Mesenteric fat pad (tissue), 1 donor: ENCODE data around the gene MFSD11. TPM values are rescaled to one million over a fixed set of nuclear protein-coding genes. Genes with fewer than 3 reads are reported as not detected.
"Not testable (repeated sequence)": the region's sequence is repeated elsewhere in the genome, so short reads cannot be mapped to it uniquely, and the experiment has no call there.

ENCODE experiments used
- DNase-seq: peaks from one replicate; pipeline ENCODE4 v3.0.0-alpha.2; 2020; ENCODE audit warnings: low spot score
- long read RNA-seq: library from polyadenylated mRNA; unstranded; transcript quantifications from one replicate; pipeline ENCODE4 v2.0.0, GENCODE V29; 2020
- total RNA-seq: library from RNA; stranded (reverse); fragmentation: NEBNext Ultra II Directional; extraction: Animal tissue kit (Norgen Biotek cat#: 25700); gene quantifications from one replicate; pipeline ENCODE4 v1.2.1, GENCODE V29; 2021
- donor health status: DM: yes; HTN: yes; CAD: no.

The MFSD11 gene
- 23.2 TPM for total RNA-seq
- long read RNA-seq, transcript MFSD11-211 (13 exons, 3,612 nt): minor isoform, 11 of 55 reads
- long read RNA-seq, transcript MFSD11-217 (14 exons, 1,891 nt): major isoform, 14 of 55 reads
- long read RNA-seq, partial matches to known transcripts: 6 of 55 reads
- long read RNA-seq, other reads (novel, unspliced or antisense): 19 of 55 reads

DNA sequence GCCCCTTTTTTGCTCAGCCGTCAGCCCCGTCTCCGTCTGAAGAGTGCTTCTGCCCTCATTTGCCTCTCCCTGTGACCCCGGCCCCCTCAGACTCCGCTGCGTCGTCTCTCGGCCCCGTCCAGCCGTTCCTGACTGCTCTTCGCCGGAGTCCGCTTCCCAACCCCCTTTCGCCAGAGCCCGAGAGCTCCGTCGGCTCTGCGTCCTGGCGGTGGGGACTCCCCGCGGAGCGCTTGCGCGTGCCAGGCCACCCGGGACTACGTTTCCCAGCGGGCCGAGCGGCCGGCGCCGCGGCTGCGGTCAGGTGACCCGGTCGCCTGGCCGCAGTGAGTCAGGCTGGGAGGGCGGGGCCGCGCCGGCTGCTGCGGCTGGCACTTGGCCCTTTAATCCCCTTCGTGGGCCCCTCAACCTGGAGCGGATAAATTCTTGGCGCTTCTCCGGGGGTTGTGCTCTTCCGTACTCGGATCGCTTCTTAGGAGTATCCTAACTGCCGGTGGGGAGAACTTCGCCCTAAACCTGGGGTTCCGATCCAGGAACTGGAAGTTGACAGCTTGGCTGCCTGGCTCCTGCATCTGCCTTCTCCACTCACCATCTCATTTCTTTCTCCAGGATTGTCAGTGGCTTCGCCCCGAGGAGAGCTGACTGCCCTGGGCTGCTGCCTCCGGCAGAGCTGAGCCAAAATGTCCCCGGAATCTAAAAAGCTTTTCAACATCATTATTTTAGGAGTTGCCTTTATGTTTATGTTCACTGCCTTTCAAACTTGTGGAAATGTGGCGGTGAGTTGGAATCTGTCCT is at the start of gene MFSD11:
Gene MFSD11, plus strand, starts transcription at position 444 of the 792 bp plus-strand sequence. Its CDS starts 234 bp downstream, at position 678.
- DNase-seq: peak; percentile 97

DNA sequence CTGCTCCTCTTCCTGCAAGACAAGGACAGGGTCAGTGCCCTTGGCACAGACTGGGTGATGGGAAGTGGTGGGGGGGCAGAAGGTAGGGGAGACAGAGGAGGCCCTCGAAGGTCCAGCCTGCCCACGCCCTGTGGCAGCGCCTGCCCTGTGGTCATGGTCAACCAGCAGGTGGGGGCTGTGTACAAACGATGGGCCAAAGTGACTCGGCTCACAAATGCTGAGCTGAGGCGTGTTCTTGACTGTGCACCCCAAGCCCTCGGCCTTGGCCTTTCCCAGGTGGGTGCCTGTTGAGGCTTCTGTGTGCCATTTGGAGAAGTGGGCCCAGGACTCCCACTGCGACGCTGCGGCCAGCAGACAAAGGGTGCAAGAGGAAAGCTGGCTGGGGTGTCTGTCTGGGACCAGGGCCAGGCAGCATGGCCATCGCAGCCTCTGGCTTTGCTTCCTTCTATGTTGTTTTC is 49.7 kb upstream of the MFSD11 start:
- DNase-seq: no peak

DNA sequence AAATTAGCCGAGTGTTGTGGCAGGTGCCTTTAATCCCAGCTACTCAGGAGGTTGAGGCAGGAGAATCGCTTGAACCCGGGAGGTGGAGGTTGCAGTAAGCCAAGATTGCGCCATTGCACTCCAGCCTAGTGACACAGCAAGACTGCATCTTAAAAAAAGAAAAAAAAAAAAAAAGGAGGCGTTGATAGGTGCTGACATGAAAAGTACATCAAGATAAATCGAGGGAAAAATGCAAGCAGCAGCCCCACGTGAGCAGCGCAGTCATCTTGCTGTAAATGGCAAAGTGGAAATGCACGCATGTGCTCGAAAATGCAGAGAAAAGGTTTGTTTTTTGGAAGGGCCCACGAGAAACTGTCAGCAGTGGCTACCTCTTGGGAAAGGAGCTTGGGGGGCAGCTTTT is 48.1 kb upstream of the MFSD11 start:
- DNase-seq: no peak

GRCh38 chr17:76690596-76691280 is 47.2 kb upstream of the MFSD11 start:
- no peak for DNase-seq

- no peak for DNase-seq
Measured at GRCh38 chr17:76691379-76692191, 46.3 kb upstream of the MFSD11 start.

DNA sequence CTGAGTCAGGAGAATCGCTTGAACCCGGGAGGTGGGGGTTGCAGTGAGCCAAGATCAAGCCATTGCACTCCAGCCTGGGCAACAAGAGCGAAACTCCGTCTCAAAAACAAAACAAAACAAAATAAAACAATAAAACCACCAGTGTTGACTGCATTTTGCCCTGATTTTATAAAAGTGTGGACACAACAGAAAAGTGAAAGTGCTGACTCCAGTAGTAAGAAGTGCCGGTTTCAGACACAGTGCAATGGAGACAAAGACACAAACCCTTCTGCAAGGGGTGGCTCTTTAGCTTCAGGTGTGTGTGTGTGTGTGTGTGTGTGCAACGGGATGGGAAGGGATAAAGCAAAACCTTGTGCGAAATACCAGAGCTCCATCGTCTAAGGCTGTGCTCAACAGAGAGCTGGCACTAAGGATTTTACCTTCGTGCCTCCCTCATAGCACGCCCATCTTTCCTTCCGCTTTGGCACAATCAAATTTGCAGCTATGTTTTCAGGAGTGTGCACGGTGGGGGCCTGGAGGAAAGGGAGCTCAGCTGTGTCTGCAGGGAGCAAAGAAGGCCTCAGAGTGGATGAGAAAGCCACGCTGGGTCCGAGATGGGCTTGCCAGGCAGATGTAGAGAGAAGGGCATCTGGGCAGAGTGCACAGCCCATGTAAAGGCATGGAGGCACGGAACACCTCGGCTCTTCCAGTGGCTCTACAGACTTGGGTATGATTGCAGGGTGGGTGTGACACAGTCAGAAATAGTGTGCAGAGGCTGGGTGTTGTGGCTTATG is 42.7 kb upstream of the MFSD11 start:
- DNase-seq: no peak

- DNase-seq: no peak
Measured at GRCh38 chr17:76696763-76697701, 40.9 kb upstream of the MFSD11 start.

DNA sequence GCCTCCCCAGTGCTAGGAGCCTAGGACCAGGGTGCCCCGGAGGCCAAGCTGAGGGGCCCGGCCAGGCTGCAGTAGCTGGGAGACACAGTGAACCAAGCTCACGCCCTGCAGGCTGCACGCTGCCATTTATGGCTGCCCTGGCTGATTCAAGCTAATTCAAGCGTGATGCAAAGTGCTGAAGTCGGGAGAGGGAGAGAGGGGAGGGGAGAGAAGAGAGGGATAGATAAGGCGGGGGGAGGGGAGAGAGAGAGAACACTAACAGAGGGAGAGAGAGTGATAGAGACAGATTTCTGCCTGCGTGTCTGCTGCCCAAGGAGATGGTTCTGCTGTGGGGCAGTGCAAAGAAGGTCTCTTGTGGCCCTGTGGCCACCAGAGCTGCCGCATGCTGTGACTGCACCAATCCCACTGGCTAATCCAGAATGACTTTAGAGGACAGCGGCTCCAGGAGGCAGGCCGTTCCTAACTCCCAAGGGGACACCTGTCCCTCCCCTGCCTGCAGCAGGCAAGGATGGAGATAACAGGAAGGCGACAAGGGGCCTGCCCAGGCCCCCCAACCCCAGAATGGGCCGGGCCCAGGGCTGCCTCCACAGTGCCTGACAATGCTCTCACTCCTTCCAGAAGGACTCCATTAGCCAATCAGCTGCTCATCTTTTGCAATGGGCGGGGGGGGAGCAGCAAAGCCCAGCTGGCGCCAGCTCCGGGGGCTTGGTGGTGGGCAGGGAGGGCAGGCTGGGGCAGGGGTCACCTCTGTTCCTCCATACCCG is 40.0 kb upstream of the MFSD11 start:
- no peak for DNase-seq

- DNase-seq: not testable (repeated sequence)
Measured at GRCh38 chr17:76698466-76698977, 39.4 kb upstream of the MFSD11 start.

DNA sequence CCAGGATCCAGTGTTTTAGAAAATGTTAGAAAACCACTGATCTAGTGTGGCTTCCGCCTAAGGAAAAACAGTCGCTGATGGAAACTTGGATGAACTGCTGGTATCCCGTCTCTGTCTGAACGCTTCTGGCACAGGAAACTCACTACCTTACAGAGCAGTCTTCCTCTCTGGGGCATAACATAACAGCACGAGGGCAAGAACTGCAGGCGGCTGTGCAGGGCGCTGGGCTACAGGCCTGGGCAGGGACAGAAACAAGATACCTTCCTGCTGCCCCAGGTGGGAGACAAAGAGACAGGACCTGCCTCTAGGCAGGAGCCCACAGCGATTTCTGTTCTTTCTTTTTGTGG is 37.7 kb upstream of the MFSD11 start:
- no peak for DNase-seq

- no peak for DNase-seq
Measured at GRCh38 chr17:76700617-76701470, 37.1 kb upstream of the MFSD11 start.

GRCh38 chr17:76701471-76701967 is 36.4 kb upstream of the MFSD11 start:
- no peak for DNase-seq

DNA sequence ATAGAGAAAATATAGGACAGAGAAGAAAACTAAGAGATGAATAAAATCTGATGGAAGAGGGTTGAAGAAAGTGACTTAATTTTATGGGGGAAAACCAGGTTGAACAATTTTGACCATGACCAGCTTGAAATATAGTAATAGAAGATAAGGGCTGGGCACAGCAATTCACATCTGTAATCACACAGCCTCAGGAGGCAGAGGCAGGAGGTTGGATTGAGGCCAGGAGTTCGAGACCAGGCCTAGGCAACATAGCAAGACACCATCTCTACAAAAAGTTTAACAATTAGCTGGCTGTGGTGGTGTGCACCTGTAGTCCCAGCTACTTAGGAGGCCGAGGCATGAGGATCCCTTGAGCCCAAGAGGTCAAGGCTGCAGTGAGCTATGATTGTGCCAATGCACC is 35.8 kb upstream of the MFSD11 start:
- no peak for DNase-seq

- no peak for DNase-seq
Measured at GRCh38 chr17:76702941-76703637, 34.8 kb upstream of the MFSD11 start.

DNA sequence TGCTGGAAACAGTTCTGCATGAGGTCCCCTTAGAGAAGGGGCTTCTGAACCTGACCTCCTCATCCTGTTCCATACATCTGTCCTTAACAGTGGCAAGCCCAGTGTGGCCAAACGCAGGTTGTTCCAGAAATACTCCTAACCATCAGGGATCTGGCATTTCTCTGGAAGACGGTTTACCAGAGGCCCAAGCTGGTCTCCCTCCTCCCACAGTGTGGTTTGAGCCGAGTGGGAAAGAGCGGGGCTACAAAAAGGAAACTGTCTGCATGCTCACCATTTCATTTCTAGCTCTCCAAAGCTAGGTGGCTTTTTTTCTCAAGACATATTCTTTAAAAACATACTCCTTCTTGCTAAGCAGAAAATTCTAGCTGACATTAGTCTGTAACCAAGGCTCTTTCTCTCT is 33.1 kb upstream of the MFSD11 start:
- no peak for DNase-seq

DNA sequence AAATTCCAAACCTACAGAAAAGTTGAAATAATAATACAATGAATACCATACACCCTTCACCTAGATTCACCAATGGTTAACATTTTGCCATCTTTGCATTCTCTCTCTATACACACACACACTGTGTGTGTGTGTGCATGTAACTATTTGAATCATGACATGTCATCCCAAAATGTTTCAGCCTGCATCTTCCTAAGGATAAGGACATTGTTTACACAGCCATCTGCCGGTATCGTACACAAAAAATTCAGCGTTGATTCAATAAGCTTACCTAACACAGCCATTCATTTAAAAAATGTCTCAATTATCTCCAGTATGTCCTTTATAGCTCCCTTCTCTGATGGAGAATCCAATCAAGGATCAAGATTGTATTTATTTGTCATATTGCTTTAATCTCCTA is 31.1 kb upstream of the MFSD11 start:
- DNase-seq: no peak
